ELF-1 (cell line): Measurements from ENCODE around the gene TCAP.
"Not testable (repeated sequence)": the region's sequence is repeated elsewhere in the genome, so short reads cannot be mapped to it uniquely, and the experiment has no call there.

ENCODE experiments used
- DNase-seq: peaks from one replicate; pipeline ENCODE4 v3.0.0-alpha.2; 2016; ENCODE audit warnings: low read depth, low spot score

TCAP gene

GRCh38 chr17:39683295-39683939 lies 18.3 kb downstream of the TCAP start:
- no peak for DNase-seq

DNA sequence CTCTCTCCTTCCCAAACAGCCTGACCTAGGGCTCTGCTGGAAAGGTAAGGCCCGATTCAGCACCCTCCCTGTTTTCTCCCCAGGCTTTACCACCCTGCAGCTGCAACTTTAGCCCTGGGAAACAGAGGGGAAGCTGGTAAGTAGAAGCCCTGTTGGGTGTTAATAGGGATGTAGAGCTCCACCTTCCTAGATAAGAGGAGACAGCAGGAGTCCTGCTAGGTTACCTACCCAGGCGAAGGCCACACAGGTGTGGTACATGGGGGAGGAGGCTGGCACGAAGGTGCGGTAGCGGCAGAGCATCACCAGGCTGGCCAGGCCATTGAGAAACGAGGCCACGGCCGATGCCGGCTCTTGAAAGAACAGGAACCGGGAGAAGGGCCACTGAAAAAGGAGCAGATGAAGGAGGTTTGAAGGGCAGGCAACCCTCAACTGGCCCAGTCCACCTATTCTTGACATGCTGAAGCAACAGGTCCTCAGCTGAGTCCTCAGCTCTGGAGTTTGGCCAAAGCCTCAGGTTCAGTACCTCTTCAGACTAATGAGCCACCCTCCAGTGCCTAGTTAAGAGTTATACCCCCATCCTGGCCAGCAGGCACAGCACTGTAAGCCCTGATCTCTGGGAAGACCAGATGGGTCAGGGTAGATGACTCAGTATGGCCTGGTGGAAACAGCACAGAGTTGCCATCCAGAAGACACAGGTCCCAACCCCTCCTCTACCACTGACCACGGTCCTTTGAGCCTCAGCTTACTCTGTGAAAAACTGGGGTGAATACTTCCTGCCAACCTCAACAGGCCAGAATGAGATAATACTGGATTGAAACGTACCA lies 19.4 kb downstream of the TCAP start:
- DNase-seq = no peak

DNA sequence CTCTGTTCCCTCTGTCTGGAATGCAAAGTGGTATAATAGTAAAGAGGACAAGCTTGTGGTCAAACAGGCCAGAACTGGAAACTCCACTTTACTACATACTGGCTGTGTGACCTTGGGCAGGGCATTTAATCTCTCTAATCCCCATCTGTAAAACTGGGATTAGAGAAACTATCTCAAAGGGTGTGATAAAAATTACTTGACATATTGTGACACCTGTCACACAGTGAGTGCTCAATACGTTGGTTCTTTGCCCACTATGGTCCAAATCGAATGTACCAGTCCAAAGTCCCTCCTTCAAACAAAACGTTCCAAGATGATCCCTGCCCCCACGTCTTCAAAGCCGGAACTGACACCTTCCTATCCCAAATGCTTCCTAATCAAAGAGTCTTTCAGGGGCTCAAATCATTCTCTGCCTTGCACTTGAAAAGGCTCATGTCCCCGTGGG lies 22.0 kb downstream of the TCAP start:
- no peak for DNase-seq

DNA sequence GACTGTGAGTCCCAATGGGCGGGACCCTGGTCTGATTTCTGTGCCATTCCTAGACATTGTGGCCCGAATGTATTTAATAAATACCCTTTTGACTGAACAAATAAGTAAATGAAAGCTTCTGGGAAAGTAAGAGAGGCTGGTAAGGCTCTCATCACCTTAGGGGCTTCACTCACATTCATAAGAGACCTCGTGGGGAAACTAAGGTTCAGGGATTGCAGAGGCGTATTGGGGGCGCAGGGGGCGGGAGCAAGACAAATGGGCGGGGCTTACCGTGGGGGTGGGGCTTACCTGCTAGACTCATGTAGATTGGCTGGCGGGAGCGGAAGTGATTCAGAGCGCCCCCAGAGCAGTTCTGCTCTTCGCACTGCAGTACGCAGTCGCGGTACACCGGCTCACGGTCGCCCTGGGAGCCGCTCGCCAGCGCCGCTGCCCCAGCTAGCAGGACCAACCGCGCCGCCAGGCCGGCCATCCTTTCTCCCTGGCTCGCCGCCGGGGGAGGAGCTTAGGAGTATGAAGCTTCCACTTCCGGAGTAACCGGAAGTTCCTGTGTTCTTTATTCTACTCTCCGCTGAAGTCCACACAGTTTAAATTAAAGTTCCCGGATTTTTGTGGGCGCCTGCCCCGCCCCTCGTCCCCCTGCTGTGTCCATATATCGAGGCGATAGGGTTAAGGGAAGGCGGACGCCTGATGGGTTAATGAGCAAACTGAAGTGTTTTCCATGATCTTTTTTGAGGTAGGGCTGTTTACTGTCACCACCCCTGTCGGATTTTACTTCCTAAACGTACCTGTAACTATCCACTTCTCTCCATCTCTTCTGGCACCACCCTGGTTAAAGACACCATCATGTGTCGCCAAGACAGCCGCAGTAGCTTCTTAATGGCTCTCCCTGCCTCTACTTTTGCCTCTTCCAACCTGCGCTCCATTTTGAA lies 22.7 kb downstream of the TCAP start, which contains the start of gene PGAP3:
Gene PGAP3 (minus strand): TSS at position 512 of the 929 bp plus-strand sequence. CDS start 43 bp downstream, at position 469.
- DNase-seq = peak; percentile 95

DNA sequence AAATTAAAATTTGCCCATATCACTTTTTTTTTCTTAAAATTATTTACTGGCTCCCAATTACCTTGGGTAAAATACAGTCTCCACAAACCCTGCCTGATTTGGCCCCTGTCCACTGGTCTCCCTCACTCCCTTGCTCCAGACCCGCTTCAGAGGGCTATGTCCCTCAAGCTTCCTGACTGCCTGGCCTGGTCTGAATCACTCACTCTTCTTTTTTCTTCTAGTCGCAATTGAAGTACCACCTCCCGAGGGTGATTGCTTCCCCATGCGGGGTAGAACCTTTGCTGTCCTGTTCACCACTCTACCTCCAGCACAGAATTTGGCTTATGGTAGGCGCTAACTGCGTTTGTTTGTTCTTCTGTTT lies 23.3 kb downstream of the TCAP start:
- no peak for DNase-seq

GRCh38 chr17:39688945-39689344 lies 23.8 kb downstream of the TCAP start:
- no peak for DNase-seq

DNA sequence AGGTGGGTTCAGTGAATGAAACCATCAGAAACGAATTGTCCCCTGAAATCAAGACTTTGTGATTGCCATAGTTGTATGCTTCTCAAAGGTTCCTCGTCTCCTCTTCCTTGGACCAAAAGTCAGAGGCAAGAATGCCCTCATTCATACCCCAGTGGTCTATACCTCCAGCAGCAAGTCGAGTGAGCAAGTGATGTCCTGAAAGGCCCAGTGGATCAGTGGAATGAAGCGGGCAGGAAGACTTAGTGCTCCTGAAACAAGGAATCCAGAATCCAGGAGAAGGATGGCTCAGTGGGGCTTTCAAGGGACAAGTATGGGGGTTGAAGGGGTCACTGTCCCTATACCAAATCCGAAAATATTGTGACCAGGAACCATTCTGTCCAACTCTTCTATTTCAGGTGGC lies 29.4 kb downstream of the TCAP start:
- DNase-seq = no peak

GRCh38 chr17:39695089-39695474 lies 29.9 kb downstream of the TCAP start:
- DNase-seq = peak; percentile 45

GRCh38 chr17:39696731-39697130 lies 31.6 kb downstream of the TCAP start:
- no peak for DNase-seq

- no peak for DNase-seq
Measured at GRCh38 chr17:39697961-39698360, 32.8 kb downstream of the TCAP start.

DNA sequence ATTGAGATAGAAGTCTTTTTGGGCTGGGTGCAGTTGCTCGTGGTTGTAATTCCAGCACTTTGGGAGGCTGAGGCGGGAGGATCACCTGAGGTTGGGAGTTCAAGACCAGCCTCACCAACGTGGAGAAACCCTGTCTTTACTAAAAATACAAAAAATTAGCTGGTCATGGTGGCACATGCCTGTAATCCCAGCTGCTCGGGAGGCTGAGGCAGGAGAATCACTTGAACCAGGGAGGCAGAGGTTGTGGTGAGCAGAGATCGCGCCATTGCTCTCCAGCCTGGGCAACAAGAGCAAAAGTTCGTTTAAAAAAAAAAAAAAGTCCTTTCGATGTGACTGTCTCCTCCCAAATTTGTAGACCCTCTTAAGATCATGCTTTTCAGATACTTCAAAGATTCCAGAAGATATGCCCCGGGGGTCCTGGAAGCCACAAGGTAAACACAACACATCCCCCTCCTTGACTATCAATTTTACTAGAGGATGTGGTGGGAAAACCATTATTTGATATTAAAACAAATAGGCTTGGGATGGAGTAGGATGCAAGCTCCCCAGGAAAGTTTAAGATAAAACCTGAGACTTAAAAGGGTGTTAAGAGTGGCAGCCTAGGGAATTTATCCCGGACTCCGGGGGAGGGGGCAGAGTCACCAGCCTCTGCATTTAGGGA lies 34.1 kb downstream of the TCAP start:
- DNase-seq = not testable (repeated sequence)

DNA sequence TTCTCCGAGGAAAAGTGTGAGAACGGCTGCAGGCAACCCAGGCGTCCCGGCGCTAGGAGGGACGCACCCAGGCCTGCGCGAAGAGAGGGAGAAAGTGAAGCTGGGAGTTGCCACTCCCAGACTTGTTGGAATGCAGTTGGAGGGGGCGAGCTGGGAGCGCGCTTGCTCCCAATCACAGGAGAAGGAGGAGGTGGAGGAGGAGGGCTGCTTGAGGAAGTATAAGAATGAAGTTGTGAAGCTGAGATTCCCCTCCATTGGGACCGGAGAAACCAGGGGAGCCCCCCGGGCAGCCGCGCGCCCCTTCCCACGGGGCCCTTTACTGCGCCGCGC lies 34.6 kb downstream of the TCAP start, which contains the start of gene ERBB2:
Gene ERBB2 (plus strand): TSS at position 247 of the 330 bp plus-strand sequence. CDS start 175 bp downstream, outside the sequence.
- DNase-seq = peak; percentile 85

- peak; percentile 64 for DNase-seq
Measured at GRCh38 chr17:39700148-39700987, 35.2 kb downstream of the TCAP start.

DNA sequence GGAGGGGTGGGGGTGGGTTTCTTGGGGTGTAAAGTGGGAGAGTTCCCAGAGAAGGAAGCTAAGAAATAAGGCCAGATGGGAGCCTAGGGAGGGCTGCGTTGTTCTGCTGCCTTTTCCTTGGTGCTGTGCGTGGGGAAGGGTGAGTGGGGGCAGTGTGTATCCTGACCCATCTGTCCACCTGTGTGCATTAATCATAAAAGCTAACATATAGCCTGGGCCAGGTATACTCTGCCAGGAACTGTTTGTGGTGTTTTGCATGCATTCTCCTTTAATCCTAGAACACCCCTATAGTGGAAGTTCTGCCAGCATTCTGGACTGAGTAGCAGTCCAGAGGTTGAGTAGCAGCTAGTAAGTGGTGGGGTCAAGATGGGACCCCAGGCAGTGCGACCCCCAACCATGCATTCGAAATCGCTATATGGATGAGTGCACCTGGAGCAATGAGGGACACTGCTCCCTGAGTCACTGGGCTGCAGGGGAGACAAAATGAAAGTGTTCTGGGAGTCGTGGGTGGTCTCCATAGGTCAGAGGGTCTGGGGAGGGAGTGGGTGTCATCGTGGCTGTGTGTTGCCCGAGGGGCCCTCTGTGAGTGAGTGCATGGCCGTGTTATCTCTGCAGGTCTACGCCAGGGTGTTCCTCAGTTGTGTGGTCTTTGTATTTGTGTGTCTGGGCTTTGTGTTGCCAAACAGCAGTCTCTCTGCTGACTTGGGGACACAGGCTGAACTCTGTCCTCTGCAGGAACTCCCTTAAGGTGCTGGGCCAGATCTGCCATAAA lies 36.0 kb downstream of the TCAP start:
- DNase-seq = peak; percentile 30

- no peak for DNase-seq
Measured at GRCh38 chr17:39701784-39702422, 36.8 kb downstream of the TCAP start.

DNA sequence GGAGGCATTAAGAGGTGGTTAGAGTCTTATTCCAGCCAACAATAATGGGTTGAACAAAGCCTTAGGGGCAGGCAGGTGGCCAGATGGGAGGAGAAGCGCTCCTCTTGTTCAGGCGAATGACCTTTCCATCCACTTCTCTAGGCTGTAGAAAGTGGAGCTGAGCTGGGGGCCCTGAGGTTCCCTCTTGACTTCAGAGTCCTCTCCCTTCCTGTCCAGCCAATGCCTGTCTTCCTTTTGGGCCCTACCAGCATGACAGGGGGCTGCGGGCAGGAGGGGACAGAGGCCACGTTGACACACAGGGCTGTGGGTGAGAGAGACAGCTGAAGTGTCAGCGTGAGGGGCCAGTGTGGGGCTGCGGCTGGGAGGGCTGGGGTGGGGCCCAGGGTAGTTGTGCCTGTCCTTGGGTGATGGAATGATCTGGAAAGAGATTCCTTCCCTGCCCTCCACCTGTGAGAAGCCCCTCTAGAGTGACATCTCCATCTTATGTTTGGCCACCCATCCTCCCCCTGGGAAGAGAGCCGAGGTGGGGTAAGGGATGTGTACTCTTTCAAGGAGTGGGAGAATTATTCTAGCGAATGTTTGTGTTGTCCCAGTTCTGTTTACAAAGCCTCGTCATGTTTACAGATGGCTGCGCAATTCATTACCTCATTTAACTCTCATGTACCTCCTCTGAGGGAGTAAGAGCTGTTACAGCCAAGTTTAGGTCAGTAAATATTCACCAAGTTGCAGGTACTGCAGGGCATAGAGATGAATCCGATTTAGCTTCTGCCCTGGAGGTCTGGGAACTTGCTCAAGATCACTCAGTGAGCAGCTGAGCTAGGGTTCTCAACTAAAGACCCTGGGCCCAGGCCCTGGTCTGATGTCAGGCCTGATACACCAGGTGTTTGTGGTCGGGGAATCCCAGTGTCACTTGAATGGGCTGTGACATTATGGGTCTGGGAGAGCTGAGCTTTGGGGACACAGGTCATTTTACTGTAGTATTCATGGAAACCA lies 38.0 kb downstream of the TCAP start:
- no peak for DNase-seq

GRCh38 chr17:39703913-39704312 lies 38.8 kb downstream of the TCAP start:
- DNase-seq = no peak
